RCC 7860 (cell line): ENCODE data around the gene ZNF700.
A peak's percentile ranks its signal among the peaks of the same experiment; 100 is the strongest.
"Not testable (repeated sequence)": the region's sequence is repeated elsewhere in the genome, so short reads cannot be mapped to it uniquely, and the experiment has no call there.

ENCODE experiments used
- DNase-seq: peaks from one replicate; pipeline ENCODE4 v3.0.0-alpha.2; 2015; ENCODE audit warnings: low spot score
- FAIRE-seq: peaks from 2 replicates; lab custom pipeline; 2012; peaks lifted over from hg19 to GRCh38; lab: Jason Lieb, UNC

ZNF700 gene

DNA sequence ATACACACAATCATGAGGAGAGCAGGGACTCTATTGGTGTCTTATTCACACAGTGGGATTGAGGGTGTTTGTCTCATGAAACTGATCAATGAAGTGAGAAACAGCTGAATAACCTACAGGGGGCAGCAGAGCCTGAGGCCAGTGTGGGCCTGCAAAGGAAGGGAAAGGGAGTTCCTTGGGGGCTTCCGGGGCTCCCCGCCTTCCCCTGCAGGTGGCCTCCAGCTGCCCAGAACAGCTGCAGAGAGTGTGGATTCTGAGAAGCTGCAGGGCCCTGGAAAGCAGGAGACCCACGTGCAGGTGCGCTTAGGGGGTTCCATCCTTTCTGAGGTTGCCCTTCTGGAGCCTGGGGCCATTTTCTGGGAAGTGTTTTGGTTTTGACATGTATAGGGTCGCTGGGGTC, 60.1 kb downstream of the ZNF700 start:
- no peak for FAIRE-seq
- no peak for DNase-seq

DNA sequence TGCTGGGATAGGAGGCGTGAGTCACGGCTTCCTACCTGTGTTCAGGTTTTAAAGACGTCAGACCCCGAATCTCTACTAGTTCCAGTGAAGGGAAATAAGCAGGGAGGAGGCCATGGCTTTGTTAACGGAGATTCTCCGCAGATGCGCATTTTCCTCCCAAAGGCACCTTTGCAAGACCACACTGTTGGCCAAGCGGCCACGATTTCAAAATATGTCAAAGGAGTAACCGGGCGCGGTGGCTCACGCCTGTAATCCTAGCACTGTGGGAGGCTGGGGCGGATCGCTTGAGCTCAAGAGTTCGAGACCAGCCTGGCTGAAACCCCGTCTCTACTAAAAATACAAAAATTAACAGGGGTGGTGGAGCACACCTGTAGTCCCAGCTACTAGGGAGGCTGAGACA, 61.8 kb downstream of the ZNF700 start:
- DNase-seq (no peak), FAIRE-seq (no peak)

DNA sequence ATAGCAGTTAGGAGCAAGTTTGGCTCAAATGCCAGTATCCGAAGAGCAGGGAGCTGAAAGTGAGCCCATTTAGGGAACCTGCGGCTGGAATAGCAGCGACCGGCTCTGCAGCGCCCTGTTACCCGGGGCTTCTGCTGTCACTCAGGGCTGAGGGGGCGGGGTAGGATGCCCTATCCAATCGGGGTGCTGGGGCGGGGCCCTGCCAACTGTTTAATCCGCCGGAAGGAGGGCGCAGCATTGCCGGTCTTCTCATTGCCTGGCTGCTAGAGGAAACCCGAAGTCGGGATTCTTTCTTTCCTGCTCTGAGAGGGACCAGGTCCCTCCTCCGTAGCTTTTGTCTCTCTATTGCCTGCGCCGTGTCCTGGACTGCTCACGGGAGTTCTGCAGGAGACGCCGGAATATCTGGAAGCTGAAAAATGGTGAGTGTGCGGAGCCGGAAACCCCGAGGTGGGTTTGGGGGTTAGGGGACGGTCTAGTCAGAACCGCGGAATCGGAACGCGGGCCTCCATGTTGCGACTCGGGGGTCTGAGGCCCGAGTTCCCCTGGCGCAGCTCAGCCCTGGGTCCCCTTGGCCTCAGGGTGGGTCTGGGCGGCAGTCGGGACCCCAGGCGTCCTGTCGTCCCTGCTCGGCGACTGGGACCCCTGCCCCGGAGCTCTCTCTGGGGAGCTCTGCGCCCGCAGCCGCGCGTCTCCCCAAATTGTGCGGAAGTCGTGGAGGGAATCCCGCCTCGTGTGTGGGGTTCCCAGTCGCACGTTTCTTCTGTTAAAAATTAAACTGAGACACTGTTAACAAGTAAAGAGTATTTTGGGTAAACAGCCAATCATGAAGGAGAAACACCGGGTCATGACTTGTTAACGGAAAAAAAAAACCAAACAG, 62.7 kb downstream of the ZNF700 start:
- peak; percentile 87 for DNase-seq
- FAIRE-seq: peak; percentile 63

DNA sequence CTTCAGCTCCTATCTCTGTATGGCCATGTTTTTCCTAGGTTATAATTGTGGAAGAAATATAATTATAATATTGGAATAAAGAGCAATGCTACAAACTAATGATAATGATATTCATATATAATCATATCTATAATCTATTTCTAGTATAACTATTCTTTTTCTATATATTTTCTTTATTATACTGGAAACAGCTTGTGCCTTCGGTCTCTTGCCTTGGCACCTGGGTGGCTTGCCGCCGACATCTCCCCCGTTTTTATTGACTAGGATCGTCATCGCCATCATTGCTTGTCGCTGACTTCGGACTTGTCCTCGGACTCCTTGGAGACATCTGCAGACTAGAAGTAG, 64.2 kb downstream of the ZNF700 start:
- FAIRE-seq: no peak
- DNase-seq: no peak

DNA sequence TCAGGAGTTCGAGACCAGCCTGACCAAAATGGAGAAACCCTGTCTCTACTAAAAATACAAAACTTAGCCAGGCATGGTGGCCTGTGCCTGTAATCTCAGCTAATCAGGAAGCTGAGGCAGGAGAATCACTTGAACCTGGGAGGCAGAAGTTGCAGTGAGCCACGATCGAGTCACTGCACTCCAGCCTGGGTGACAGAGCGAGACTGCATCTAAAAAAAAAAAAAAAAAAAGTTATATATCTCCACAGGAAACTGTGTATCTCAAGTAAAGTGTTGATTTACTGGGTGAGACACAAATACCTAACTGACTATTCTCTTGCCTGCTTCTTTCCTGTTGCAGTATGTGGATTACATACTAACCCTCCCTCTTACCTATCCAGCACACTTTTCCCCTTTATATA, 67.0 kb downstream of the ZNF700 start:
- not testable (repeated sequence) for DNase-seq, FAIRE-seq

DNA sequence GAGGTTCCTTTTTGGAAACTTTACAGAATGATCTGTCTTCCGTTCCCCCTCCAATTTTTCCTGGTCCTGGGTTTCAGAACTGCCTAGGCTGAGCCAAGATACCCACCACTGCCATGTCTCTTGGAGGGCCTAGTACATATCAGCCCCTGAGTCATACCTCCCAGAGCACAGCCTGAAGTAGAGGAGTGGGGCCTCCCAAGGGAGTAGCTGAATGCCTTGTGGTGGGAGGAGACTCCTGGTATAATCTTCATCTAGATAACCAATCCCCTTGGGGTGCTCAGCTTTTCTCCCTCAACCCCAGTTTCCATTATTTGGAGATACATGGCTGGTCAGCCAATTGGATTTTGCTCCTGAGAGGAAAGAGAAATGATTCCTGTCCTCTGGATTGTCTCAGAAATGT, 70.3 kb downstream of the ZNF700 start:
- no peak for DNase-seq

More for the DNA sequence above, 70.3 kb downstream of the ZNF700 start:
- no peak for FAIRE-seq
